Astrocyte of the spinal cord (primary cell): ENCODE data around the gene ELF4.

Experiments
- DNase-seq: peaks from one replicate; pipeline ENCODE4 v3.0.0; 2011; ENCODE audit warnings: low read depth, low spot score
- H3K4me3 ChIP-seq: 2 replicates; pipeline ENCODE4 v1.5.1; 2011; ENCODE audit warnings: low read depth, mild to moderate bottlenecking, low read length, moderate library complexity
- in situ Hi-C: cut with HindIII; loops from 2 replicates; pipeline ENCODE4 v1.10.0; 2017; ENCODE audit warnings: low sequenced_read_pairs
- TF ChIP-seq, protein P1 (sequence below): IDR thresholded peaks from 2 replicates; pipeline ENCODE4 v1.5.1; 2012; ENCODE audit warnings: low read depth, mild to moderate bottlenecking, low read length, inconsistent platforms

Gene ELF4

DNA sequence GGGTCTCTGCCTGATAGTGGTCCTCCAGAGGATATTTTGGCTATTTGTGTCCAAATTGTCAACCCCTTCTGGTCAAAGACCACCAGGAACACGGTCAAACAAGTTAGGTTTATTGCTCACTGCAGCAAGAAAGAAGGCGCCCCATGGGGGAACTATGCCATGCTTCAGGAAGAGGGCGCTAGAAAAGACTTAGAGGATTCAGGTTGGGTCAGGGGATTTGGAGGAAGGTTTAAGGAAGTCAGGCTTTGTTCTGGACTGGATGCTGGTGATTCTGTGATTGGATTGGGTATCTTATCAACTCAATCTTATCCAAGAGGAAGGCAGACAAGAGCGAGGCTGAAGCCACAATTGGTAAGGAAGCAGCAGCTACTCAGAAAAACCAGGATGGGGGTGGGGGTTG is 14.3 kb upstream of the ELF4 start:
- no peak for DNase-seq
- TF ChIP-seq, protein P1, sequence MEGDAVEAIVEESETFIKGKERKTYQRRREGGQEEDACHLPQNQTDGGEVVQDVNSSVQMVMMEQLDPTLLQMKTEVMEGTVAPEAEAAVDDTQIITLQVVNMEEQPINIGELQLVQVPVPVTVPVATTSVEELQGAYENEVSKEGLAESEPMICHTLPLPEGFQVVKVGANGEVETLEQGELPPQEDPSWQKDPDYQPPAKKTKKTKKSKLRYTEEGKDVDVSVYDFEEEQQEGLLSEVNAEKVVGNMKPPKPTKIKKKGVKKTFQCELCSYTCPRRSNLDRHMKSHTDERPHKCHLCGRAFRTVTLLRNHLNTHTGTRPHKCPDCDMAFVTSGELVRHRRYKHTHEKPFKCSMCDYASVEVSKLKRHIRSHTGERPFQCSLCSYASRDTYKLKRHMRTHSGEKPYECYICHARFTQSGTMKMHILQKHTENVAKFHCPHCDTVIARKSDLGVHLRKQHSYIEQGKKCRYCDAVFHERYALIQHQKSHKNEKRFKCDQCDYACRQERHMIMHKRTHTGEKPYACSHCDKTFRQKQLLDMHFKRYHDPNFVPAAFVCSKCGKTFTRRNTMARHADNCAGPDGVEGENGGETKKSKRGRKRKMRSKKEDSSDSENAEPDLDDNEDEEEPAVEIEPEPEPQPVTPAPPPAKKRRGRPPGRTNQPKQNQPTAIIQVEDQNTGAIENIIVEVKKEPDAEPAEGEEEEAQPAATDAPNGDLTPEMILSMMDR: no peak
- in situ Hi-C loops: no loop called here
- H3K4me3 ChIP-seq: no peak overlapping the region

DNA sequence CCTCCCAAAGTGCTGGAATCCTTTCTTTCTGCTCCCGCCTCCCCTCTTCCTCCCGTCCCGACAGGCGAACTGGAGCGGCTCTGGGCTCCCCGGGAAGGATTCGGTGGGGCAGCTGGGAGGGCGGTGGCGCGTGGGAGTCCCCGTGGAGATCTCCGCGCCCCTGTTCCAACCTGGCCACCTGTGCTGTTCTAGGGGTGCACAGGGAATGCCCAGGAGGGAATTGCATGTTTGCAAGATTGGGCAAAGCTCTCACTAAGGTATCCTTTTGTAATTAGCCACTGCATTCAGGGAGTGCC is 11.2 kb upstream of the ELF4 start:
- H3K4me3 ChIP-seq: no peak overlapping the region
- in situ Hi-C loops: no loop called here
- DNase-seq: no peak
- TF ChIP-seq, protein P1: no peak

DNA sequence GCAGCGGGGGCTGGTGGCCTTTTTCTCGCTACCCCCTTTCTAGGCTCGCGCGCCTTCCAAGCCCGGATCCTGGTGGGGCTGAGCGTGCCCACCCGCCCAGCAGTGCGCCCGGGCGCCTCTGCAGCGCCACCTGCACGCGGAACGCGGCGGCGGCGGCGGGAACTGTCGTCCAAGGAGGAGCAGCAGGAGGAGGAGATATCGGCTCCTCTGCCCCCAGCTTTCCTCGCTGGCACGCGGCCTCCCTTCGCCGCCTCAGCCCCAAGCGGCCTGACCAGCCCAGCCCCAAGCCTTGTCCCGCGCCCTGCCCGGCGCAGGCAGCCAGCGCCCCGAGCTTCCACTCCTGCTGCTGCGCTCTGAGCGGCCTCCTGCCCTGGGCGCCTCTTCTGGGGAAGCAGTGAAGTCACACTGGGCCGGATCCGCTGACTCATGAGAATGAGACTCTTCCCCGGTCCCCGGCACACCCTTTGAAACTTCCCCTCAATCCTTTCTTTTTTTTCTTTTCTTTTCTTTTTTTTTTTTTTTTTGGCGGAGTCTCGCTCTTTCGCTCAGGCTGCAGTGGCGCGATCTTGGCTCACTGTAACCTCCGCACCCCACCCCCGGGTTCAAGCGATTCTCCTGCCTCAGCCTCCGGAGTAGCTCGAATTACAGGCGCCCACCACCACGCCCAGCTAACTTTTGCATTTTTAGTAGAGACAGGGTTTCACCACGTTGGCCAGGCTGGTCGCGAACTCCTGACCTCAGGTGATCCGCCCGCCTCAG is 10.6 kb upstream of the ELF4 start:
- H3K4me3 ChIP-seq: peak overlapping the region; percentile 14
- TF ChIP-seq, protein P1: peak; percentile 48
- in situ Hi-C loops: no loop called here
- DNase-seq: peak; percentile 71

GRCh38 chrX:130120321-130120731 is 10.0 kb upstream of the ELF4 start:
- TF ChIP-seq, protein P1: no peak
- peak overlapping the region; percentile 14 for H3K4me3 ChIP-seq
- in situ Hi-C loops: no loop called here

DNA sequence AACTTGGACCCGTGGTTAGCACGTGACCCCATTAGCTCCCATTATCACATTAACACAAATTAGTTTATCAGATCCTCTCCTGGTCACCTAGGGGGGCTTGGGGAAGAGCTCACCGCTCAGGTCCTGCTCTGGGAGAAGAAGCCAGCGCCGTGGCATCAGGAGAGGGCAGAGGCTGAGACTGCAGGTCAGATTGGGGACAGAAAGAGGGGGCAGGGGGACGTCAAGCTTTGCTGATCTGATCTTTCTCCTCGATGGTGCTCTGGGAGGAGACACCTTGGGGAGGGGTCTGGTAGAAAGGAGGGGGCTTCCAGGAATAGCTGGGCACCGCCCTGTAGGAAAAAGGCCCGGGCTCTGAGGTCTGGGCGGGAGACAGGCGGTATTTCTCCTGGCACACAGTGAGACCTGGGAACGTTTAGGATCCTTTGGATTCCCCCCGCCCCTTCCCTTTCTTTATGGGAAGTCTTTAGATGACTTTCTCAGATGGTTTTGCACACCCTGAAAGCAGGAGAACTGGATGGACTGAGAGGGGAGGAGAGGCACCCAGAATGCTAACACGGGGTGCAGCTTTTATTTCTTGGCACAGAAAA is 9.1 kb upstream of the ELF4 start:
- TF ChIP-seq, protein P1: no peak
- DNase-seq: no peak

More at GRCh38 chrX:130120321-130120731, 10.0 kb upstream of the ELF4 start:
- no peak for DNase-seq

GRCh38 chrX:130118441-130119311 is 8.4 kb upstream of the ELF4 start:
- DNase-seq: peak; percentile 79
- in situ Hi-C loops: no loop called here

More for the DNA sequence above, 9.1 kb upstream of the ELF4 start:
- no peak overlapping the region for H3K4me3 ChIP-seq
- in situ Hi-C loops: no loop called here

More at GRCh38 chrX:130118441-130119311, 8.4 kb upstream of the ELF4 start:
- TF ChIP-seq, protein P1: no peak
- no peak overlapping the region for H3K4me3 ChIP-seq
